ENCODE data around the gene VAV3.

- no peak for TF ChIP-seq CTCF (IDR thresholded peaks at IDR 0.05 in 8 of 11, conservative IDR thresholded peaks at IDR 0.05 in 3 of 11)
- TF ChIP-seq POLR2A (IDR thresholded peaks at IDR 0.05) = no peak
- no peak for TF ChIP-seq POLR2AphosphoS5 (IDR thresholded peaks at IDR 0.05)
These were observed 290.5 kb downstream of the VAV3 start for GRCh38 chr1:107674486-107674885.

Data from spleen (tissue), 7 donors.